B cell (primary cell): ENCODE measurements around the gene CFAP65.

Experiments
- EZH2 ChIP-seq: IDR thresholded peaks from 2 replicates; pipeline ENCODE4 v1.6.1; 2012; ENCODE audit warnings: borderline replicate concordance, low read depth, mild to moderate bottlenecking, moderate library complexity, low read length; ENCODE audit not compliant: insufficient read depth, poor library complexity, severe bottlenecking
- TF ChIP-seq, protein P1 (sequence below): fragments of 200-600 bp; IDR thresholded peaks from one replicate; pipeline ENCODE4 v1.8.0; 2022; ENCODE audit warnings: antibody characterized with exemption, mild to moderate bottlenecking

GRCh38 chr2:218985021-218985324 lies 56.3 kb downstream of the CFAP65 start, which contains the start of gene FEV:
- TF ChIP-seq EZH2 = no peak
- TF ChIP-seq, protein P1, sequence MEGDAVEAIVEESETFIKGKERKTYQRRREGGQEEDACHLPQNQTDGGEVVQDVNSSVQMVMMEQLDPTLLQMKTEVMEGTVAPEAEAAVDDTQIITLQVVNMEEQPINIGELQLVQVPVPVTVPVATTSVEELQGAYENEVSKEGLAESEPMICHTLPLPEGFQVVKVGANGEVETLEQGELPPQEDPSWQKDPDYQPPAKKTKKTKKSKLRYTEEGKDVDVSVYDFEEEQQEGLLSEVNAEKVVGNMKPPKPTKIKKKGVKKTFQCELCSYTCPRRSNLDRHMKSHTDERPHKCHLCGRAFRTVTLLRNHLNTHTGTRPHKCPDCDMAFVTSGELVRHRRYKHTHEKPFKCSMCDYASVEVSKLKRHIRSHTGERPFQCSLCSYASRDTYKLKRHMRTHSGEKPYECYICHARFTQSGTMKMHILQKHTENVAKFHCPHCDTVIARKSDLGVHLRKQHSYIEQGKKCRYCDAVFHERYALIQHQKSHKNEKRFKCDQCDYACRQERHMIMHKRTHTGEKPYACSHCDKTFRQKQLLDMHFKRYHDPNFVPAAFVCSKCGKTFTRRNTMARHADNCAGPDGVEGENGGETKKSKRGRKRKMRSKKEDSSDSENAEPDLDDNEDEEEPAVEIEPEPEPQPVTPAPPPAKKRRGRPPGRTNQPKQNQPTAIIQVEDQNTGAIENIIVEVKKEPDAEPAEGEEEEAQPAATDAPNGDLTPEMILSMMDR = no peak
